ENCODE measurements around the gene PRPF40A. TPM values are rescaled to one million over a fixed set of nuclear protein-coding genes. Genes with fewer than 3 reads are reported as not detected.

The PRPF40A gene
- total and polyA plus RNA-seq, 2 experiments from 2014 or later: 101 to 125 TPM

- 55% methylated on average over 1 of the region's 1 CpG for WGBS (ENCODE audit: low lambda C conversion rate, missing lambda C conversion rate)
- Histone ChIP-seq H3K79me2 (no peaks in the 10 kb centered on the region), H3K9me2 (replicated peaks; ENCODE audit: insufficient read depth) (no peaks in the 10 kb centered on the region), H3K36me3 (replicated peaks; ENCODE audit: insufficient read depth, low read depth) (no peaks in the 10 kb centered on the region), H3K4me2 (no peak overlapping the region), H3K27ac (no peak overlapping the region), H3K4me1 (ENCODE audit: insufficient read depth) (no peaks in the 10 kb centered on the region), H3K4me3 (no peak overlapping the region), H4K20me1 (ENCODE audit: insufficient read depth, poor library complexity, severe bottlenecking) (no peaks in the 10 kb centered on the region), H2AFZ (no peak overlapping the region), H3K9me3 (ENCODE audit: low read depth) (no peaks in the 10 kb centered on the region), H3K27me3 (no peaks in the 10 kb centered on the region)
- no peak for TF ChIP-seq CTCF (IDR thresholded peaks at IDR 0.05; ENCODE audit: poor library complexity)
- TF ChIP-seq EZH2phosphoT487 (IDR thresholded peaks at IDR 0.05; ENCODE audit: low read depth, severe bottlenecking, unreplicated experiment): no peak
- TF ChIP-seq EZH2 (IDR thresholded peaks at IDR 0.05; ENCODE audit: borderline replicate concordance): no peak
- no peak for DNase-seq (ENCODE audit: low spot score)
These were observed 107.6 kb downstream of the PRPF40A start for GRCh38 chr2:152609699-152610098.

GRCh38 chr2:152609154-152609553 lies 108.1 kb downstream of the PRPF40A start:
- H3K4me3 ChIP-seq: no peak overlapping the region
- DNase-seq (ENCODE audit: low spot score): no peak
- no peak overlapping the region for H3K4me2 ChIP-seq
- no peaks in the 10 kb centered on the region for H3K36me3 ChIP-seq (replicated peaks; ENCODE audit: insufficient read depth, low read depth)
- no peaks in the 10 kb centered on the region for H3K4me1 ChIP-seq (ENCODE audit: insufficient read depth)
- TF ChIP-seq CTCF (IDR thresholded peaks at IDR 0.05; ENCODE audit: poor library complexity) (no peak), EZH2phosphoT487 (IDR thresholded peaks at IDR 0.05; ENCODE audit: low read depth, severe bottlenecking, unreplicated experiment) (no peak), EZH2 (IDR thresholded peaks at IDR 0.05; ENCODE audit: borderline replicate concordance) (no peak)
- no peaks in the 10 kb centered on the region for H3K9me3 ChIP-seq (ENCODE audit: low read depth)
- H3K9me2 ChIP-seq (replicated peaks; ENCODE audit: insufficient read depth): no peaks in the 10 kb centered on the region
- WGBS (ENCODE audit: low lambda C conversion rate, missing lambda C conversion rate): 86% methylated on average over 2 of the region's 2 CpGs
- H3K27me3 ChIP-seq: no peaks in the 10 kb centered on the region
- no peaks in the 10 kb centered on the region for H4K20me1 ChIP-seq (ENCODE audit: insufficient read depth, poor library complexity, severe bottlenecking)
- H2AFZ ChIP-seq: no peak overlapping the region
- no peak overlapping the region for H3K27ac ChIP-seq
- no peaks in the 10 kb centered on the region for H3K79me2 ChIP-seq

- no peak for TF ChIP-seq EZH2 (IDR thresholded peaks at IDR 0.05; ENCODE audit: borderline replicate concordance)
- no peak for TF ChIP-seq CTCF (IDR thresholded peaks at IDR 0.05; ENCODE audit: poor library complexity)
- no peak for TF ChIP-seq EZH2phosphoT487 (IDR thresholded peaks at IDR 0.05; ENCODE audit: low read depth, severe bottlenecking, unreplicated experiment)
- H3K4me2 ChIP-seq: no peak overlapping the region
These were observed 109.4 kb downstream of the PRPF40A start for GRCh38 chr2:152607793-152608300.

More at GRCh38 chr2:152607793-152608300, 109.4 kb downstream of the PRPF40A start:
- H3K9me3 ChIP-seq (ENCODE audit: low read depth): no peaks in the 10 kb centered on the region
- H3K4me1 ChIP-seq (ENCODE audit: insufficient read depth): no peaks in the 10 kb centered on the region
- no peak overlapping the region for H3K27ac ChIP-seq
- H3K9me2 ChIP-seq (replicated peaks; ENCODE audit: insufficient read depth): no peaks in the 10 kb centered on the region
- no peak overlapping the region for H2AFZ ChIP-seq
- H3K27me3 ChIP-seq: no peaks in the 10 kb centered on the region
- no peak for DNase-seq (ENCODE audit: low spot score)
- H3K79me2 ChIP-seq: no peaks in the 10 kb centered on the region
- WGBS (ENCODE audit: low lambda C conversion rate, missing lambda C conversion rate): 83% methylated on average over 7 of the region's 7 CpGs
- no peaks in the 10 kb centered on the region for H4K20me1 ChIP-seq (ENCODE audit: insufficient read depth, poor library complexity, severe bottlenecking)
- no peaks in the 10 kb centered on the region for H3K36me3 ChIP-seq (replicated peaks; ENCODE audit: insufficient read depth, low read depth)
- no peak overlapping the region for H3K4me3 ChIP-seq
